GM12878 (cell line): ENCODE measurements around the gene VSX1. TPM values are rescaled to one million over a fixed set of nuclear protein-coding genes. Genes with fewer than 3 reads are reported as not detected.

Source experiments
- ATAC-seq: fragments of 200-7000 bp; cut with Tn5 transposase; 3 replicates; pipeline ENCODE4 v1.9.1; 2020; ENCODE audit warnings: mild to moderate bottlenecking, moderate library complexity
- BruUV-seq: library from RNA; stranded (reverse); fragments of 400-500 nt; replicated peaks from 2 replicates; lab custom pipeline; 2021; lab: Mats Ljungman, UMichigan
- CTCF ChIA-PET: fragments of 300-600 bp; sonication (Branson Sonifier 250); formaldehyde crosslinking; extraction: SDS; loops from one replicate; lab custom pipeline; 2021; ENCODE audit warnings: inconsistent platforms; lab: Yijun Ruan, JAX
- POLR2A ChIA-PET: fragments of 350-600 bp; formaldehyde crosslinking; extraction: SDS; loops from one replicate; lab custom pipeline; 2021; ENCODE audit warnings: inconsistent platforms; lab: Charles Lee
- RAD21 ChIA-PET: fragments of 300-600 bp; sonication (Branson Sonifier 250); formaldehyde crosslinking; loops from one replicate; lab custom pipeline; 2023; ENCODE audit warnings: antibody characterized with exemption; ENCODE audit not compliant: unreplicated experiment; lab: Charles Lee
- SMC1A ChIA-PET: fragments of 300-600 bp; sonication (Branson Sonifier 250); formaldehyde crosslinking; loops from one replicate; lab custom pipeline; 2023; ENCODE audit not compliant: unreplicated experiment, uncharacterized antibody; lab: Charles Lee
- DNase-seq: peaks from one replicate; pipeline ENCODE4 v3.0.0-alpha.2; 2011; ENCODE audit warnings: low read depth, low spot score
- FAIRE-seq: peaks from 3 replicates; lab custom pipeline; 2011; peaks lifted over from hg19 to GRCh38; lab: Jason Lieb, UNC
- H2AFZ ChIP-seq: 2 replicates; pipeline ENCODE4 v1.6.0; 2011; ENCODE audit warnings: low read depth, low read length, control low read depth; ENCODE audit not compliant: control insufficient read depth
- H3K27ac ChIP-seq: 2 replicates; pipeline ENCODE4 v1.5.1; 2011; ENCODE audit warnings: control low read depth; ENCODE audit not compliant: control insufficient read depth, insufficient read depth
- H3K27me3 ChIP-seq, 2 experiments: replicated peaks in 1 of 2; 2 replicates each; pipeline versions ENCODE4 v1.6.0 to v1.6.1; 2011; ENCODE audit warnings: low read length in 1 of 2; ENCODE audit not compliant: control insufficient read depth in 2 of 2, insufficient read depth in 2 of 2
- H3K36me3 ChIP-seq, 2 experiments: 2 replicates each; pipeline ENCODE4 v1.5.1; 2011; ENCODE audit warnings: low read length in 1 of 2; ENCODE audit not compliant: control insufficient read depth in 2 of 2, insufficient read depth in 2 of 2
- H3K4me1 ChIP-seq: 2 replicates; pipeline ENCODE4 v1.6.1; 2011; ENCODE audit warnings: mild to moderate bottlenecking, low read length, moderate library complexity, mixed read lengths; ENCODE audit not compliant: control insufficient read depth, insufficient read depth
- H3K4me2 ChIP-seq: 2 replicates; pipeline ENCODE4 v1.6.0; 2011; ENCODE audit warnings: control low read depth; ENCODE audit not compliant: control insufficient read depth, insufficient read depth
- H3K4me3 ChIP-seq: fragments of 200-600 bp; sonication (generic); 2 replicates; pipeline ENCODE4 v1.5.1; 2016
- H3K79me2 ChIP-seq: 2 replicates; pipeline ENCODE4 v1.6.0; 2011; ENCODE audit warnings: low read length; ENCODE audit not compliant: control insufficient read depth, insufficient read depth
- H3K9ac ChIP-seq: 2 replicates; pipeline ENCODE4 v1.8.0; 2011; ENCODE audit warnings: low read length, control low read depth, mixed read lengths; ENCODE audit not compliant: control insufficient read depth, insufficient read depth
- H3K9me3 ChIP-seq: replicated peaks from 3 replicates; pipeline ENCODE4 v1.5.1; 2011; ENCODE audit warnings: mild to moderate bottlenecking, low read length; ENCODE audit not compliant: control insufficient read depth, insufficient read depth
- H4K20me1 ChIP-seq: 2 replicates; pipeline ENCODE4 v1.6.0; 2011; ENCODE audit not compliant: control insufficient read depth, insufficient read depth
- MTA3 ChIP-seq: IDR thresholded peaks from 2 replicates; pipeline ENCODE4 v1.6.1; 2012; ENCODE audit warnings: low read length, inconsistent platforms, borderline replicate concordance
- NFXL1 ChIP-seq: fragments of 450-650 bp; IDR thresholded peaks from 2 replicates; pipeline ENCODE4 v1.6.1; 2017; ENCODE audit warnings: antibody characterized with exemption, mild to moderate bottlenecking, borderline replicate concordance
- whole genome bisulfite sequencing: methylation state at CpG from one replicate; pipeline ENCODE4 v1.1.6; 2016; ENCODE audit warnings: low lambda C conversion rate; ENCODE audit not compliant: insufficient replicate concordance, insufficient coverage; ENCODE audit errors: missing lambda C conversion rate; 5-methylcytosine and 5-hydroxymethylcytosine counted together
- in situ Hi-C: fragments of 300-500 bp; cut with MboI; formaldehyde crosslinking; loops from 9 replicates; pipeline ENCODE4 v1.14.3; 2018; ENCODE audit warnings: mixed read lengths
- intact Hi-C: fragments of 100-400 bp; cut with micrococcal nuclease; formaldehyde crosslinking; loops from one replicate; pipeline ENCODE4 v1.14.2; 2022; ENCODE audit not compliant: unreplicated experiment
- polyA plus RNA-seq, 11 experiments: library from polyadenylated mRNA; depleted of rRNA in 4 of 11; unstranded in 6 of 11; stranded (reverse) in 5 of 11; fragments of >200 nt; fragmentation: Nextera tagmentation in 4 of 11; fragmentation: Illumina TruSeq in 1 of 11; extraction: Ambion mirVana in 4 of 11; extraction: Trizol in 1 of 11; gene quantifications; 1 replicate in 1 of 11; 2 replicates in 10 of 11; pipeline versions ENCODE4 v1.2.1 to v1.2.3, GENCODE V29; 2011 to 2016; ENCODE audit warnings: inconsistent platforms in 2 of 11, missing spikeins in 2 of 11, low read depth in 1 of 11
- total RNA-seq, 4 experiments: library from RNA; depleted of rRNA in 3 of 4; stranded (reverse); fragments of >200 nt in 3 of 4; fragmentation: Illumina TruSeq in 1 of 4; extraction: Trizol in 1 of 4; gene quantifications; 2 replicates each; pipeline versions ENCODE4 v1.2.1 to v1.2.3, GENCODE V29; 2013 to 2021
- TF ChIP-seq, protein P1 (sequence below): fragments of 450-650 bp; IDR thresholded peaks from 2 replicates; pipeline ENCODE4 v1.6.1; 2017; ENCODE audit warnings: mild to moderate bottlenecking, moderate library complexity

Gene VSX1
- total and polyA plus RNA-seq, 10 of the 15 experiments (the other 5 are each of a cell fraction or from before 2014, with no cell fraction given) = 0.05 TPM; not detected in 9

DNA sequence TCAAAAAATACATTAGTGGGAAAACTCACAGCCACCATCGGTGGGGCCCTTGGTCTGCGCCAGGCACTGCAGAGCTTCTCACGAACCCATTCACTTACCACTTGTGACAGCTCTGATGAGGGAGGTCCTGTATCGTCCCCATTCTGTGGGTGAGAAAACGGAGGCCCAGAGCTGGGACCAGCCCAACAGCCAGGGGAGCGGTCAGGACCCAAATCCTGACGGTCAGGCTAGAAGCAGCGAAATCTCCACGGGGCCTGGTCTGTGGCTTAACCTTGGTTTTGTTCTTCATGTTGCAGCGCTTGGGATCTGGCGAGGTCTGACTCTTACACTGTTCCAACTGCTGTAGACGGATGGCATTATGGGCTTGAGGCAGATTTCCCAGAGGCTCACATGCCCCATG lies 7.7 kb upstream of the VSX1 start:
- DNase-seq = no peak
- TF ChIP-seq, protein P1, sequence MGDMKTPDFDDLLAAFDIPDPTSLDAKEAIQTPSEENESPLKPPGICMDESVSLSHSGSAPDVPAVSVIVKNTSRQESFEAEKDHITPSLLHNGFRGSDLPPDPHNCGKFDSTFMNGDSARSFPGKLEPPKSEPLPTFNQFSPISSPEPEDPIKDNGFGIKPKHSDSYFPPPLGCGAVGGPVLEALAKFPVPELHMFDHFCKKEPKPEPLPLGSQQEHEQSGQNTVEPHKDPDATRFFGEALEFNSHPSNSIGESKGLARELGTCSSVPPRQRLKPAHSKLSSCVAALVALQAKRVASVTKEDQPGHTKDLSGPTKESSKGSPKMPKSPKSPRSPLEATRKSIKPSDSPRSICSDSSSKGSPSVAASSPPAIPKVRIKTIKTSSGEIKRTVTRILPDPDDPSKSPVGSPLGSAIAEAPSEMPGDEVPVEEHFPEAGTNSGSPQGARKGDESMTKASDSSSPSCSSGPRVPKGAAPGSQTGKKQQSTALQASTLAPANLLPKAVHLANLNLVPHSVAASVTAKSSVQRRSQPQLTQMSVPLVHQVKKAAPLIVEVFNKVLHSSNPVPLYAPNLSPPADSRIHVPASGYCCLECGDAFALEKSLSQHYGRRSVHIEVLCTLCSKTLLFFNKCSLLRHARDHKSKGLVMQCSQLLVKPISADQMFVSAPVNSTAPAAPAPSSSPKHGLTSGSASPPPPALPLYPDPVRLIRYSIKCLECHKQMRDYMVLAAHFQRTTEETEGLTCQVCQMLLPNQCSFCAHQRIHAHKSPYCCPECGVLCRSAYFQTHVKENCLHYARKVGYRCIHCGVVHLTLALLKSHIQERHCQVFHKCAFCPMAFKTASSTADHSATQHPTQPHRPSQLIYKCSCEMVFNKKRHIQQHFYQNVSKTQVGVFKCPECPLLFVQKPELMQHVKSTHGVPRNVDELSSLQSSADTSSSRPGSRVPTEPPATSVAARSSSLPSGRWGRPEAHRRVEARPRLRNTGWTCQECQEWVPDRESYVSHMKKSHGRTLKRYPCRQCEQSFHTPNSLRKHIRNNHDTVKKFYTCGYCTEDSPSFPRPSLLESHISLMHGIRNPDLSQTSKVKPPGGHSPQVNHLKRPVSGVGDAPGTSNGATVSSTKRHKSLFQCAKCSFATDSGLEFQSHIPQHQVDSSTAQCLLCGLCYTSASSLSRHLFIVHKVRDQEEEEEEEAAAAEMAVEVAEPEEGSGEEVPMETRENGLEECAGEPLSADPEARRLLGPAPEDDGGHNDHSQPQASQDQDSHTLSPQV = no peak
- no peak for TF ChIP-seq MTA3
- TF ChIP-seq NFXL1 = no peak
- Histone ChIP-seq H2AFZ (no peak overlapping the region), H3K79me2 (no peaks in the 10 kb centered on the region), H3K4me2 (no peak overlapping the region), H3K36me3 (no peaks in the 10 kb centered on the region), H3K4me1 (peaks cover 6% of the 10 kb centered on the region; the same call in 1 of the 2 replicates), H4K20me1 (no peaks in the 10 kb centered on the region), H3K27me3 (peaks cover 0 to 3% of the 10 kb centered on the region in 2 experiments; a peak in 2 of 4 replicates), H3K9ac (no peak overlapping the region), H3K9me3 (no peaks in the 10 kb centered on the region), H3K27ac (no peak overlapping the region), H3K4me3 (no peak overlapping the region)
- no peak for FAIRE-seq
- in situ Hi-C loops = no loop called here
- ATAC-seq = no peak
- BruUV-seq = no TSS peak
- CTCF ChIA-PET = interaction anchor here (0.7 to 1.8 kb wide), 2 partner anchors 9 to 84 kb away, joined by 5 read pairs; no protein-coding TSS in a partner anchor
- intact Hi-C loops = no loop called here
- RAD21 ChIA-PET = interaction anchor here (0.6 kb wide), 1 partner anchor 309 kb away, joined by 3 read pairs; no protein-coding TSS in a partner anchor
- 62% methylated on average over 12 of the region's 12 CpGs for WGBS
- POLR2A ChIA-PET = no interaction called here
- SMC1A ChIA-PET = interaction anchor here (1.3 to 1.5 kb wide), 3 partner anchors 27 to 86 kb away, joined by 3 to 4 read pairs (median 4); no protein-coding TSS in a partner anchor
